Testis (tissue), 3 donors: ENCODE data around the gene COPS9. TPM values are rescaled to one million over a fixed set of nuclear protein-coding genes. Genes with fewer than 3 reads are reported as not detected.

Experiments
- DNase-seq: peaks from one replicate; pipeline ENCODE4 v3.0.0-alpha.2; 2019
- H3K27ac ChIP-seq, 2 donors: fragments of 200-600 bp; sonication (generic); one replicate each; pipeline ENCODE4 v1.5.1; 2019
- H3K27me3 ChIP-seq: fragments of 200-600 bp; sonication (generic); one replicate; pipeline ENCODE4 v1.5.1; 2019
- H3K36me3 ChIP-seq: fragments of 200-600 bp; sonication (generic); one replicate; pipeline ENCODE4 v1.5.1; 2017; ENCODE audit warnings: low read depth; ENCODE audit errors: missing control alignments
- H3K4me1 ChIP-seq: fragments of 200-600 bp; sonication (generic); one replicate; pipeline ENCODE4 v1.5.1; 2019
- H3K4me3 ChIP-seq, 2 donors: fragments of 200-600 bp; sonication (generic); one replicate each; pipeline ENCODE4 v1.5.1; 2017 to 2019
- H3K9me3 ChIP-seq: fragments of 200-600 bp; sonication (generic); one replicate; pipeline ENCODE4 v1.5.1; 2017
- CTCF ChIP-seq, 3 experiments: fragments of 450-650 bp in 2 of 3; fragments of 200-600 bp in 1 of 3; sonication (generic) in 1 of 3; IDR thresholded peaks; one replicate each; pipeline ENCODE4 v1.5.1; 2016 to 2019; ENCODE audit warnings: antibody characterized with exemption in 3 of 3, mild to moderate bottlenecking in 2 of 3, moderate library complexity in 1 of 3
- POLR2A ChIP-seq: fragments of 450-650 bp; IDR thresholded peaks from one replicate; pipeline ENCODE4 v1.6.1; 2017; ENCODE audit warnings: antibody characterized with exemption, mild to moderate bottlenecking, moderate library complexity
- WGBS, 2 donors: methylation state at CpG; one replicate each; pipeline ENCODE4 v1.1.5; 2018; 5-methylcytosine and 5-hydroxymethylcytosine counted together
- intact Hi-C: fragments of 100-400 bp; cut with DNase I; formaldehyde crosslinking; loops from one replicate; pipeline ENCODE4 v1.15.1; 2023; ENCODE audit warnings: low total_unique reads
- polyA plus RNA-seq: library from polyadenylated mRNA; stranded (reverse); fragments of 350-450 nt; fragmentation: Illumina TruSeq; extraction: RNeasy Lipid Tissue Mini Kit (QIAGEN cat#74804); gene quantifications from one replicate; pipeline ENCODE4 v1.2.3, GENCODE V29; 2014; ENCODE audit warnings: low read depth, low replicate concordance; ENCODE audit not compliant: insufficient read depth
- total RNA-seq, 2 donors: library from RNA; depleted of rRNA; stranded (reverse); fragments of >200 nt; gene quantifications; one replicate each; pipeline ENCODE4 v1.2.3, GENCODE V29; 2016

Gene COPS9
- total and polyA plus RNA-seq, 3 donors from 2014 or later = 167 to 201 (median 170) TPM

- intact Hi-C loops = no loop called here
- 83 to 91% methylated on average over 3 of the region's 3 CpGs for WGBS, 2 donors
- Histone ChIP-seq H3K9me3 (no peaks in the 10 kb centered on the region), H3K27ac (no peak overlapping the region), H3K27me3 (no peaks in the 10 kb centered on the region), H3K36me3 (no peaks in the 10 kb centered on the region), H3K4me3 (no peak overlapping the region), H3K4me1 (peaks cover 5% of the 10 kb centered on the region)
- TF ChIP-seq POLR2A (no peak), CTCF (IDR thresholded peaks at IDR 0.05) (no peak)
- no peak for DNase-seq
Observed at GRCh38 chr2:240153418-240153817, 17.3 kb upstream of the COPS9 start.

DNA sequence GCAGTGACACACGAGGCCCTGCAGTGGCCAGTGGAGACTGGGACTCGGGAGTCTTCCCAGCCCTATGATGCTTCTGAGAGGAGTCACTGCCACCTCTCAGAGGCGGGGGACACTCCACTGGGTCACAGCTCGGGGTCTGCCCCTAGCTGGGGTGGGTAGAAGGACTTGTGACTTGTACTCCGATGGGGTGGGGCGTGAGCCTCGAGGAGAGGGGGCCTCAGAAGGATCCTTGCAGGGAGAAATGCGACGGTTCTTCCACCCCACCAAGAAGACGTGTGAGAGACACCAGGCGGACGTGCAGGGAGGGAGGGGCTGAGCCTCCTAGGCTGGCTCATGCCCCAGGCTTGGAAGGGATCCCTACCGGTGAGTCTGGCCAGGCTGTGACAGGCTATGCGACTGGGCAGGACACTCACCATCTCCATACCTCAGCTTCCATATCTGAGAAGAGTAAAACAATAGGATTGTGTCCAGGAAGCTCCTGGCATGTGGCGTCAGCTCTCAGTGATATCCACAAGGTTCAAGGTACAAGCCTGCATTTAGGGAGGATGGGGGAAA, 15.4 kb upstream of the COPS9 start:
- TF ChIP-seq POLR2A (no peak), CTCF (IDR thresholded peaks at IDR 0.05) (no peak)
- no peak overlapping the region for H3K4me3 ChIP-seq
- H3K9me3 ChIP-seq = no peaks in the 10 kb centered on the region
- 57 to 66% methylated on average over 8 to 15 of the region's 15 CpGs for WGBS, 2 donors
- H3K27ac ChIP-seq = no peak overlapping the region
- no peak for DNase-seq
- H3K27me3 ChIP-seq = no peaks in the 10 kb centered on the region
- H3K36me3 ChIP-seq = no peaks in the 10 kb centered on the region
- H3K4me1 ChIP-seq = peaks cover 5% of the 10 kb centered on the region
- intact Hi-C loops = no loop called here

DNA sequence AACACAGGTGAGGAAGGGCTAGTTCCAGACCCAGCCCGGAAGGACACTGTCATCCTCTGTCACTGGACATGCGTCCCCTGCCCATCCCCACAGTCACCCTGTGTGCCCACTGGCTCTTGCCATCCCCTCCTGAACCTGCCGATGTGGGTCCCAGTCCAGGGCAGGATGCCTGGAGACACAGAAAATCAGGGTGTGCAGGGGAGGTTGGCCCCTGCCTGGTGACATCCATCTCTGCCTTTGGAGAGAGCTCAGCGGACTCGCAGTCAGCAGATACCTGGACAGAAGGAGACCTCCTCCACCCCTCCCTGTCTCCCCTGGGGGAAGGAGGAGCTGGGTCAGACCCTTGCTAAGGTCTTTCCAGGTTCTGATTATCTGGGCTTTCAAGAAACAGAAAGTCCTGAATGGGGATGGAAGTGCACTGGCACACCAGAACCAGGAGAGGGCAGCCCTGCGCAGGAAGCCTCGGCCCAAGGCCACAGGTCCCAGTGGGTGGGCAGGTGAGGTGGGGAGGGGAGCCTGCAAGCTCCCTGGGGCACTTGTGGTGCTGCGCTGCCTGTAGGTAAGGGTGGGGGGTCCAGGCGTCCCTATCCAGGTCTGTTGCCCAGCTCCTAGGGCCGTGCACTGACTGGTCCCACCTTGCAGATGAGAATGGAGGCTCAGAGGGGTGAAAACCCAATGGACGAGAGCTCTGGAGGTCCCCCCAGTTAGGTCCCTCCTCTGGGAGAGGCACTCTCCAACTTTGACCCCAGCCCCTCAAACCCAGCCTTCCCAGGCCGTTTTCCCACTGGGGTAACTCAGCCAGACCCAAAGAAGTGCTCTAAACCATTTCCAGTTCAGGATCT, 14.1 kb upstream of the COPS9 start:
- intact Hi-C loops = no loop called here
- peak; percentile 67 for DNase-seq
- Histone ChIP-seq H3K27me3 (no peaks in the 10 kb centered on the region), H3K9me3 (no peaks in the 10 kb centered on the region), H3K4me1 (peaks cover 1% of the 10 kb centered on the region), H3K4me3 (no peak overlapping the region), H3K36me3 (no peaks in the 10 kb centered on the region), H3K27ac (no peak overlapping the region)
- TF ChIP-seq POLR2A (no peak), CTCF (IDR thresholded peaks at IDR 0.05) (peak in 2 of 3 experiments; percentile 62 to 69)
- WGBS, 2 donors = 52 to 54% methylated on average over 3 to 11 of the region's 12 CpGs

- intact Hi-C loops = no loop called here
- 71 to 79% methylated on average over 19 to 20 of the region's 20 CpGs for WGBS, 2 donors
- Histone ChIP-seq H3K9me3 (no peaks in the 10 kb centered on the region), H3K27ac (no peak overlapping the region), H3K36me3 (no peaks in the 10 kb centered on the region), H3K27me3 (no peaks in the 10 kb centered on the region), H3K4me1 (no peaks in the 10 kb centered on the region), H3K4me3 (no peak overlapping the region)
- TF ChIP-seq CTCF (IDR thresholded peaks at IDR 0.05) (no peak), POLR2A (no peak)
- no peak for DNase-seq
Observed at GRCh38 chr2:240147911-240148587, 11.9 kb upstream of the COPS9 start.
